Smooth muscle cell (in vitro differentiated cells): ENCODE data around the gene CRYBG3. TPM values are rescaled to one million over a fixed set of nuclear protein-coding genes. Genes with fewer than 3 reads are reported as not detected.

Source experiments
- DNase-seq: peaks from one replicate; lab custom pipeline; 2025; ENCODE audit not compliant: unreplicated experiment; lab: John Stamatoyannopoulos, UW
- H2AFZ ChIP-seq: fragments of 200-600 bp; sonication (generic); 2 replicates; pipeline ENCODE4 v1.6.0; 2016; ENCODE audit warnings: antibody characterized with exemption, low read depth, mild to moderate bottlenecking
- H3F3A ChIP-seq: fragments of 200-600 bp; sonication (generic); 2 replicates; pipeline ENCODE4 v1.6.0; 2017; ENCODE audit warnings: antibody characterized with exemption, low read depth
- H3K27ac ChIP-seq: fragments of 200-600 bp; sonication (generic); 2 replicates; pipeline ENCODE4 v1.5.1; 2016; ENCODE audit warnings: low read depth, mild to moderate bottlenecking
- H3K27me3 ChIP-seq: fragments of 200-600 bp; sonication (generic); 2 replicates; pipeline ENCODE4 v1.6.1; 2016; ENCODE audit warnings: low read depth, mild to moderate bottlenecking
- H3K36me3 ChIP-seq: fragments of 200-600 bp; sonication (generic); 2 replicates; pipeline ENCODE4 v1.5.1; 2016; ENCODE audit warnings: low read depth
- H3K4me1 ChIP-seq: fragments of 200-600 bp; sonication (generic); 2 replicates; pipeline ENCODE4 v1.5.1; 2016; ENCODE audit warnings: low read depth
- H3K4me2 ChIP-seq: fragments of 200-600 bp; sonication (generic); 2 replicates; pipeline ENCODE4 v1.6.0; 2016; ENCODE audit warnings: mild to moderate bottlenecking
- H3K4me3 ChIP-seq: fragments of 200-600 bp; sonication (generic); 2 replicates; pipeline ENCODE4 v1.5.1; 2016; ENCODE audit warnings: mild to moderate bottlenecking
- H3K79me2 ChIP-seq: fragments of 200-600 bp; sonication (generic); 2 replicates; pipeline ENCODE4 v1.6.0; 2016; ENCODE audit warnings: low read depth, mild to moderate bottlenecking
- H3K9ac ChIP-seq: fragments of 200-600 bp; sonication (generic); 2 replicates; pipeline ENCODE4 v1.6.0; 2016; ENCODE audit warnings: low read depth
- H3K9me3 ChIP-seq: fragments of 200-600 bp; sonication (generic); replicated peaks from 2 replicates; pipeline ENCODE4 v1.5.1; 2016; ENCODE audit warnings: low read depth
- H4K20me1 ChIP-seq: fragments of 200-600 bp; sonication (generic); 2 replicates; pipeline ENCODE4 v1.6.0; 2016; ENCODE audit warnings: low read depth
- whole genome bisulfite sequencing: methylation state at CpG from one replicate; pipeline ENCODE4 v1.1.7; 2016; ENCODE audit warnings: low lambda C conversion rate; 5-methylcytosine and 5-hydroxymethylcytosine counted together
- polyA plus RNA-seq: library from polyadenylated mRNA; unstranded; fragments of >200 nt; fragmentation: Nextera tagmentation; extraction: Ambion mirVana; gene quantifications from 2 replicates; pipeline ENCODE4 v1.2.1, GENCODE V29; 2016
- total RNA-seq: library from RNA; depleted of rRNA; stranded (reverse); fragments of >200 nt; gene quantifications from 2 replicates; pipeline ENCODE4 v1.2.3, GENCODE V29; 2014
- TF ChIP-seq, protein P1 (sequence below): fragments of 200-600 bp; sonication (generic); IDR thresholded peaks from 2 replicates; pipeline ENCODE4 v1.5.1; 2017; ENCODE audit warnings: borderline replicate concordance, mild to moderate bottlenecking, antibody characterized with exemption; ENCODE audit not compliant: insufficient read depth, poor library complexity, severe bottlenecking

Gene CRYBG3
- total and polyA plus RNA-seq, 2 experiments from 2014 or later, result 1.5 to 17.0 TPM

DNA sequence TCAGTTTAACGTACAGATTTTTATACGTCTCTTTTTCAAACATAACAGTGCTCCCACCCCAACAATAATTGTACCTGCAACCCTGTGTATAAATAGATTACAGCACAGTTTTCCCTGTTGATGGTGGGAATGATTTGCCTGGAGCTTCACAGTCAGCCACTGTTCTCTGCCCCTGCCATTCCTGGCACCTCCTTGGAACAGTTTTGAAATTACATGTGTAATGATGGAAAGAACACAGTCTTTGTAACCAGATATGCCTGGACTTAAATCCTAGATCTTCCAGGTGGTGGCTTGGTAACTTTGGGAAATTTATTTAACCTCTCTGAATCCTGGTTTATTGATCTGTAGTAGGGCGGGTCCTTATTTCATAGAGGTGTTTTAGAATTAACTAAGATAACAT is 27.0 kb downstream of the CRYBG3 start:
- no peak overlapping the region for H3K9ac ChIP-seq
- H3K36me3 ChIP-seq, result no peaks in the 10 kb centered on the region
- no peaks in the 10 kb centered on the region for H3F3A ChIP-seq
- H4K20me1 ChIP-seq, result no peaks in the 10 kb centered on the region
- H3K4me3 ChIP-seq, result no peak overlapping the region
- DNase-seq, result no peak
- no peak overlapping the region for H2AFZ ChIP-seq
- H3K9me3 ChIP-seq, result no peaks in the 10 kb centered on the region
- peaks cover under 1% of the 10 kb centered on the region for H3K79me2 ChIP-seq
- TF ChIP-seq, protein P1, sequence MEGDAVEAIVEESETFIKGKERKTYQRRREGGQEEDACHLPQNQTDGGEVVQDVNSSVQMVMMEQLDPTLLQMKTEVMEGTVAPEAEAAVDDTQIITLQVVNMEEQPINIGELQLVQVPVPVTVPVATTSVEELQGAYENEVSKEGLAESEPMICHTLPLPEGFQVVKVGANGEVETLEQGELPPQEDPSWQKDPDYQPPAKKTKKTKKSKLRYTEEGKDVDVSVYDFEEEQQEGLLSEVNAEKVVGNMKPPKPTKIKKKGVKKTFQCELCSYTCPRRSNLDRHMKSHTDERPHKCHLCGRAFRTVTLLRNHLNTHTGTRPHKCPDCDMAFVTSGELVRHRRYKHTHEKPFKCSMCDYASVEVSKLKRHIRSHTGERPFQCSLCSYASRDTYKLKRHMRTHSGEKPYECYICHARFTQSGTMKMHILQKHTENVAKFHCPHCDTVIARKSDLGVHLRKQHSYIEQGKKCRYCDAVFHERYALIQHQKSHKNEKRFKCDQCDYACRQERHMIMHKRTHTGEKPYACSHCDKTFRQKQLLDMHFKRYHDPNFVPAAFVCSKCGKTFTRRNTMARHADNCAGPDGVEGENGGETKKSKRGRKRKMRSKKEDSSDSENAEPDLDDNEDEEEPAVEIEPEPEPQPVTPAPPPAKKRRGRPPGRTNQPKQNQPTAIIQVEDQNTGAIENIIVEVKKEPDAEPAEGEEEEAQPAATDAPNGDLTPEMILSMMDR, result no peak
- no peaks in the 10 kb centered on the region for H3K4me1 ChIP-seq
- no peak overlapping the region for H3K27ac ChIP-seq
- no peaks in the 10 kb centered on the region for H3K27me3 ChIP-seq
- WGBS, result 96% methylated on average over 3 of the region's 3 CpGs
- no peak overlapping the region for H3K4me2 ChIP-seq

DNA sequence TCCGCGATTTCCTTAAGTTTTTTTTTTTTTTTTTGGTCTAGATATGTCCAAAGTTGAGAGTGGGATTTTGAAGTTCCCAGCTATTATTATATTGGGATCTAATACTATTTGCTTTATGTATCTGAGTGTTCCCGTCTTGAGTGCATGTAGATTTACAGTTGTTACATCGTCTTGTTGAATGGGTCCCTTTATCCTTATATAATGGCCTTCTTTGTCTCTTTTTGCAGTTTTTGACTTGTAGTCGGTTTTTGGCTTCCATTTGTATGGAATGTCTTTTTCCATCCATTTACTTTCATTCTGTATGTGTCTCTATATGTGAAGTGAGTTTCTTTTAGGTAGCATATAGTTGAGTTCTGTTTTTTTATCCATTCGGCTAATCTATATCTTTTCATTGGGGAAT is 35.6 kb downstream of the CRYBG3 start:
- Histone ChIP-seq H3F3A (no peaks in the 10 kb centered on the region), H4K20me1 (peaks cover 39% of the 10 kb centered on the region), H3K27me3 (no peaks in the 10 kb centered on the region), H3K9ac (no peak overlapping the region), H3K27ac (no peak overlapping the region), H3K4me1 (no peaks in the 10 kb centered on the region), H3K36me3 (no peaks in the 10 kb centered on the region), H3K4me2 (no peak overlapping the region), H3K79me2 (peaks cover 31% of the 10 kb centered on the region), H3K9me3 (peaks cover 3% of the 10 kb centered on the region), H3K4me3 (no peak overlapping the region), H2AFZ (no peak overlapping the region)
- TF ChIP-seq, protein P1, result no peak
- no peak for DNase-seq
- WGBS, result 92% methylated on average over 6 of the region's 6 CpGs

DNA sequence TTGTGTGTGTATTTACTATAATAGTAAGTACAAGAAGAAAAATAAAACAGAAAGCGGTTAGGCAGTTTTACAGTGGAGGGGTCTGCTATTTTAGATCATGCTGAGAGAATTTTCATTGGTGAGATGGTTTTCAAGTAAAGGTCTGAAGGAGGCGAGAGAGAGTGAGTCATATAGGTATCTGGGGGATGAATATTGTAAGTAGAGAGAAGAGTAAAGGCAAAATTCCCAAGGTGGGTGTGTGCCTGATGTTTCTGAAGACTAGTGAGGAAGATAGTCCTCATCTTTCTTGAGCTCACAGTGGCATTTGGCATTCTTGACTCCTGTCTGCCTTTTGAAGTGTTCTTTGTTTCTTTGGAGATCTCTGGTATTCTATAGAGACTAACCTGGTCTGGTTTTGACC is 38.6 kb downstream of the CRYBG3 start:
- Histone ChIP-seq H3K36me3 (no peaks in the 10 kb centered on the region), H3F3A (no peaks in the 10 kb centered on the region), H3K4me3 (no peak overlapping the region), H3K27ac (no peak overlapping the region), H3K9ac (no peak overlapping the region), H3K4me2 (no peak overlapping the region), H3K4me1 (no peaks in the 10 kb centered on the region), H2AFZ (no peak overlapping the region), H4K20me1 (peaks cover 32% of the 10 kb centered on the region), H3K79me2 (peaks cover 17% of the 10 kb centered on the region), H3K27me3 (no peaks in the 10 kb centered on the region), H3K9me3 (no peaks in the 10 kb centered on the region)
- 88% methylated on average over 2 of the region's 2 CpGs for WGBS
- TF ChIP-seq, protein P1, result no peak
- no peak for DNase-seq

DNA sequence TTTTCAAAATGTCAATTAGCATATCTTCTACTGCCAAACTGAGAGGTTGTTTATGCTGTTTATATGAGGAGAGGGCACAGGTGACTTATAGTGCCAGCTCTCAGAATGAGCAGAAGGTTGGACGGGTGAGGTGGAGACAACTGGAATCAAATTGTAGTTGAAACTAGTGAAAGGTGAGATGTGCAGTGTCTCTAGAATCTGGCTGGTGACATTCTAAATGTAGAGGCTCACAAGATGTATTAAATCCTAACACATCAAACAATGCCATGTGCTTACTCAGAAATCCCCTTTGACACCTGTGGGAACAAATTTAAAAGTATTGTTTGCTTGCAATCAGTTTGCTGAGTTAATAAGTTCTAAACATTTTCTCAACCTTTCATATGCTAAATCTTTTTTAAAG is 40.8 kb downstream of the CRYBG3 start:
- Histone ChIP-seq H3K9me3 (no peaks in the 10 kb centered on the region), H3K9ac (no peak overlapping the region), H3K27ac (no peak overlapping the region), H3K4me2 (no peak overlapping the region), H2AFZ (no peak overlapping the region), H3K4me1 (no peaks in the 10 kb centered on the region), H3K27me3 (no peaks in the 10 kb centered on the region), H4K20me1 (peaks cover 26% of the 10 kb centered on the region), H3K79me2 (peaks cover 5% of the 10 kb centered on the region), H3F3A (no peaks in the 10 kb centered on the region), H3K36me3 (no peaks in the 10 kb centered on the region), H3K4me3 (no peak overlapping the region)
- DNase-seq, result no peak
- WGBS, result 93% methylated on average over 1 of the region's 1 CpG
- TF ChIP-seq, protein P1, result no peak
